Endothelial cell of umbilical vein (primary cell): ENCODE results near the gene F2. TPM values are rescaled to one million over a fixed set of nuclear protein-coding genes. Genes with fewer than 3 reads are reported as not detected.
"Not testable (repeated sequence)": the region's sequence is repeated elsewhere in the genome, so short reads cannot be mapped to it uniquely, and the experiment has no call there.

Source experiments
- BruUV-seq: library from RNA; stranded (reverse); fragments of 400-500 nt; replicated peaks from 2 replicates; lab custom pipeline; 2021; lab: Mats Ljungman, UMichigan
- CTCF ChIA-PET: fragments of 300-600, 350-600 bp; sonication (Branson Sonifier 250); formaldehyde crosslinking; loops from one replicate; lab custom pipeline; 2021; ENCODE audit warnings: antibody characterized with exemption, inconsistent platforms; lab: Charles Lee
- POLR2A ChIA-PET: fragments of 300-600, 350-600 bp; sonication (Branson Sonifier 250); formaldehyde crosslinking; loops from one replicate; lab custom pipeline; 2021; ENCODE audit warnings: antibody characterized with exemption, inconsistent platforms; lab: Charles Lee
- DNase-seq: peaks from one replicate; pipeline ENCODE4 v3.0.0-alpha.2; 2011; ENCODE audit warnings: low read depth, low spot score
- FAIRE-seq: peaks from 2 replicates; lab custom pipeline; 2011; peaks lifted over from hg19 to GRCh38; lab: Jason Lieb, UNC
- H2AFZ ChIP-seq: 2 replicates; pipeline ENCODE4 v1.6.0; 2012; ENCODE audit warnings: low read depth, low read length, control low read depth, inconsistent platforms
- H3K27ac ChIP-seq: 2 replicates; pipeline ENCODE4 v1.5.1; 2011; ENCODE audit warnings: low read depth, mild to moderate bottlenecking, control low read depth, low read length, moderate library complexity; ENCODE audit not compliant: insufficient read depth
- H3K27me3 ChIP-seq, 2 experiments: 2 replicates each; pipeline versions ENCODE4 v1.6.0 to v1.6.1; 2011; ENCODE audit warnings: low read length in 2 of 2, mixed read lengths in 1 of 2; ENCODE audit not compliant: control insufficient read depth in 2 of 2, insufficient read depth in 2 of 2
- H3K36me3 ChIP-seq, 2 experiments: 2 replicates in 1 of 2; 3 replicates in 1 of 2; pipeline ENCODE4 v1.5.1; 2011; ENCODE audit warnings: low read length in 2 of 2, mild to moderate bottlenecking in 1 of 2, moderate library complexity in 1 of 2; ENCODE audit not compliant: control insufficient read depth in 2 of 2, insufficient read depth in 2 of 2; ENCODE audit errors: extremely low read depth in 1 of 2
- H3K4me1 ChIP-seq: 3 replicates; pipeline ENCODE4 v1.5.1; 2011; ENCODE audit warnings: mild to moderate bottlenecking, low read length; ENCODE audit not compliant: control insufficient read depth, insufficient read depth; ENCODE audit errors: extremely low read depth
- H3K4me2 ChIP-seq: 2 replicates; pipeline ENCODE4 v1.6.1; 2011; ENCODE audit warnings: low read length, control low read depth, mixed read lengths; ENCODE audit not compliant: insufficient read depth
- H3K4me3 ChIP-seq, 3 experiments: fragments of 200-600 bp in 1 of 3; sonication (generic), shearing (Covaris generic) in 1 of 3; replicated peaks in 1 of 3; 2 replicates each; pipeline ENCODE4 v1.5.1; 2011 to 2016; ENCODE audit warnings: control low read depth in 3 of 3, low read length in 3 of 3, mild to moderate bottlenecking in 2 of 3, inconsistent platforms in 1 of 3, low read depth in 1 of 3, moderate library complexity in 1 of 3; ENCODE audit not compliant: insufficient read depth in 1 of 3
- H3K79me2 ChIP-seq: 2 replicates; pipeline ENCODE4 v1.6.0; 2012; ENCODE audit warnings: low read length, inconsistent platforms; ENCODE audit not compliant: control insufficient read depth, insufficient read depth
- H3K9ac ChIP-seq: replicated peaks from 2 replicates; pipeline ENCODE3; 2011; ENCODE audit warnings: low read length, control low read depth; ENCODE audit not compliant: insufficient read depth; ENCODE audit errors: extremely low read depth
- H3K9me1 ChIP-seq: replicated peaks from 3 replicates; pipeline ENCODE4 v1.6.0; 2011; ENCODE audit warnings: mild to moderate bottlenecking, low read length; ENCODE audit not compliant: control insufficient read depth, insufficient read depth; ENCODE audit errors: extremely low read depth
- H3K9me3 ChIP-seq: replicated peaks from 2 replicates; pipeline ENCODE4 v1.5.1; 2012; ENCODE audit warnings: low read length, inconsistent platforms; ENCODE audit not compliant: control insufficient read depth, insufficient read depth
- H4K20me1 ChIP-seq: replicated peaks from 2 replicates; pipeline ENCODE3; 2011; ENCODE audit warnings: mild to moderate bottlenecking, low read length; ENCODE audit not compliant: control insufficient read depth, insufficient read depth; ENCODE audit errors: extremely low read depth
- CTCF ChIP-seq, 2 donors: IDR thresholded peaks; 1 replicate in 1 of 2; 2 replicates in 1 of 2; pipeline ENCODE4 v1.5.1; 2011; ENCODE audit warnings: low read length in 2 of 2, mild to moderate bottlenecking in 2 of 2, moderate library complexity in 2 of 2, control low read depth in 1 of 2, inconsistent platforms in 1 of 2, low read depth in 1 of 2; ENCODE audit not compliant: insufficient read depth in 1 of 2; ENCODE audit errors: extremely low read depth in 1 of 2
- EZH2 ChIP-seq: IDR thresholded peaks from 2 replicates; pipeline ENCODE4 v1.6.1; 2012; ENCODE audit warnings: borderline replicate concordance, low read depth, mild to moderate bottlenecking, moderate library complexity, low read length, inconsistent platforms; ENCODE audit not compliant: severe bottlenecking
- JUN ChIP-seq: IDR thresholded peaks from 2 replicates; pipeline ENCODE4 v1.6.1; 2011; ENCODE audit warnings: borderline replicate concordance, low read depth; ENCODE audit not compliant: insufficient read length, insufficient read depth
- MYC ChIP-seq: IDR thresholded peaks from one replicate; pipeline ENCODE4 v1.6.1; 2011; ENCODE audit warnings: mild to moderate bottlenecking, low read depth, low read length
- POLR2AphosphoS5 ChIP-seq: IDR thresholded peaks from 2 replicates; pipeline ENCODE4 v1.6.1; 2012; ENCODE audit warnings: low read depth, mild to moderate bottlenecking, control low read depth, low read length, moderate library complexity; ENCODE audit not compliant: insufficient read depth
- dilution Hi-C: fragments of 300-500 bp; cut with MboI; formaldehyde crosslinking; loops from one replicate; pipeline ENCODE4 v1.15.0; 2019; ENCODE audit warnings: low sequenced_read_pairs; ENCODE audit not compliant: extremely low pct_ligation_motif_present
- intact Hi-C: fragments of 100-400 bp; cut with micrococcal nuclease; formaldehyde crosslinking; loops from one replicate; pipeline ENCODE4 v1.10.0; 2022
- polyA plus RNA-seq, 4 experiments: library from polyadenylated mRNA; depleted of rRNA in 3 of 4; stranded (reverse) in 3 of 4; unstranded in 1 of 4; fragments of >200 nt; gene quantifications; 2 replicates each; pipeline versions ENCODE4 v1.2.1 to v1.2.3, GENCODE V29; 2011 to 2012; ENCODE audit warnings: missing spikeins in 1 of 4
- total RNA-seq: library from RNA; stranded (reverse); gene quantifications from 2 replicates; pipeline ENCODE4 v1.2.3, GENCODE V29; 2021

The F2 gene
- total and polyA plus RNA-seq, 2 donors (not counting 3 experiments of a cell fraction or from before 2014, with no cell fraction given), result 0.04 TPM; not detected in 1

GRCh38 chr11:46669711-46670139 is 49.3 kb upstream of the F2 start:
- POLR2A ChIA-PET, result interaction anchor here (0.5 kb wide), 1 partner anchor 21 kb away, joined by 3 read pairs; no protein-coding TSS in a partner anchor
- intact Hi-C loops, result no loop called here
- no peak for TF ChIP-seq POLR2AphosphoS5
- no peak for TF ChIP-seq EZH2
- TF ChIP-seq MYC, result no peak
- peak in 1 of 2 donors; percentile 6 for TF ChIP-seq CTCF (IDR thresholded peaks at IDR 0.05; ENCODE audit: extremely low read depth in 1 of 2, insufficient read depth in 1 of 2, low read depth in 1 of 2, low read length in 2 of 2)
- no peak for TF ChIP-seq JUN
- peaks cover 17 to 45% of the 10 kb centered on the region in 2 experiments for H3K36me3 ChIP-seq
- no peak overlapping the region for H3K27ac ChIP-seq
- peaks cover 7% of the 10 kb centered on the region for H3K4me1 ChIP-seq
- CTCF ChIA-PET, result interaction anchor here (1.0 kb wide), 1 partner anchor 10 kb away, joined by 4 read pairs; no protein-coding TSS in a partner anchor
- no peaks in the 10 kb centered on the region for H3K9me3 ChIP-seq
- no peak for FAIRE-seq
- dilution Hi-C loops, result no loop called here
- H2AFZ ChIP-seq, result no peak overlapping the region
- H3K79me2 ChIP-seq, result no peaks in the 10 kb centered on the region
- no peak overlapping the region for H3K4me2 ChIP-seq
- DNase-seq, result no peak
- H4K20me1 ChIP-seq, result no peaks in the 10 kb centered on the region
- BruUV-seq, result no TSS peak
- H3K9me1 ChIP-seq, result no peaks in the 10 kb centered on the region
- no peak overlapping the region for H3K4me3 ChIP-seq
- H3K9ac ChIP-seq, result no peak overlapping the region
- H3K27me3 ChIP-seq, result no peaks in the 10 kb centered on the region

- intact Hi-C loops, H3K4me2 ChIP-seq, H4K20me1 ChIP-seq, FAIRE-seq, H3K9ac ChIP-seq, H2AFZ ChIP-seq, H3K4me1 ChIP-seq, H3K9me1 ChIP-seq, BruUV-seq, H3K27me3 ChIP-seq, DNase-seq, H3K9me3 ChIP-seq, H3K79me2 ChIP-seq, H3K4me3 ChIP-seq, H3K27ac ChIP-seq, POLR2A ChIA-PET, dilution Hi-C loops: not testable (repeated sequence)
- H3K36me3 ChIP-seq, result peaks cover 17 to 43% of the 10 kb centered on the region in 2 experiments
- CTCF ChIA-PET, result interaction anchor here (0.9 kb wide), 1 partner anchor 11 kb away, joined by 3 read pairs; no protein-coding TSS in a partner anchor
These were observed 48.5 kb upstream of the F2 start for GRCh38 chr11:46670521-46670920.
